ENCODE results near the gene AJUBA.
"Not testable (repeated sequence)": the region's sequence is repeated elsewhere in the genome, so short reads cannot be mapped to it uniquely, and the experiment has no call there.

The AJUBA gene

DNA sequence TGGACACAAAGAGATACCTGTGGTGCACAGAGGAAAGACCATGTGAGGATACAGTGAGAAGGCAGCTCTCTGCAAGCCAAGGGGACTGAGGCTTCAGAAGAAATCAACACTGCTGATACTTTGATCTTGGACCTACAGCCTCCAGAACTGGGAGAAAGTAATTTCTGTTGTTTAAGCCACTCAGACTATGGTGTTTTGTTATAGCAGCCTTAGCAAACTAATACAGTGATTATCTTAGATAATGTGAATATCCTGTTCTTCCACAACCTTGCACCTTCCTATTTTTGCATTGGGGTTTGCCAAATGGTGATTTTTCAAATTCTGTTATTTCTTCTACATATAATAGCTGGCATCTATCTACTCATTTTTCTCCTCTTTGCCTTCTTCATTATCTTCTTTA is 35.8 kb upstream of the AJUBA start:
- Histone ChIP-seq H3K4me1 (ENCODE audit: control insufficient read depth, insufficient read depth, low read length) (no peaks in the 10 kb centered on the region), H3K9ac (ENCODE audit: low read depth, low read length) (no peak overlapping the region)

DNA sequence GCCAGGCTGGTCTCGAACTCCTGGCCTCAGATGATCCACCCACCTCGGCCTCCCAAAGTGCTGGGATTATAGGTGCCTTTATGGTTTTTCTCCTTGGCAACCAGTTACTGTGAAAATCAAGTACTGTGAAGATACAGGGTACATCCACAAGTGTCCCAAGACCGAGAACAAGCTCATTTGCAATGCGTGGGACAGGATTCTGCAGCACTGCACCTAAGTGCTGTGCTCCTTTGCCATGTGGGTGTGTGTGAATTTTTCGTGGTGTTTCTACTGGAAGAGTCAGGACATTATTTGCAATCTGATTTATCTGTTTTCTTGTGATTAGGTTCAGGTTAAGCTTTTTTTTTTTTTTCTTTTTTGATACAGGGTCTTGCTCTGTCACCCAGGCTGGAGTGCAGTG is 34.7 kb upstream of the AJUBA start:
- Histone ChIP-seq H3K4me3 (ENCODE audit: low read depth, low read length) (no peak overlapping the region), H3K9me3 (ENCODE audit: control insufficient read depth, insufficient read depth, low read length) (no peaks in the 10 kb centered on the region), H3K9ac (ENCODE audit: low read depth, low read length) (no peak overlapping the region), H3K27ac (ENCODE audit: low read depth, low read length) (no peak overlapping the region), H3K36me3 (ENCODE audit: control insufficient read depth, insufficient read depth, low read length) (no peaks in the 10 kb centered on the region), H3K27me3 (ENCODE audit: control insufficient read depth, insufficient read depth, low read length) (no peaks in the 10 kb centered on the region), H3K4me1 (ENCODE audit: control insufficient read depth, insufficient read depth, low read length) (no peaks in the 10 kb centered on the region)

More for the DNA sequence above, 35.8 kb upstream of the AJUBA start:
- Histone ChIP-seq H3K36me3 (ENCODE audit: control insufficient read depth, insufficient read depth, low read length) (no peaks in the 10 kb centered on the region), H3K27ac (ENCODE audit: low read depth, low read length) (no peak overlapping the region), H3K9me3 (ENCODE audit: control insufficient read depth, insufficient read depth, low read length) (no peaks in the 10 kb centered on the region), H3K27me3 (ENCODE audit: control insufficient read depth, insufficient read depth, low read length) (no peaks in the 10 kb centered on the region), H3K4me3 (ENCODE audit: low read depth, low read length) (no peak overlapping the region)

DNA sequence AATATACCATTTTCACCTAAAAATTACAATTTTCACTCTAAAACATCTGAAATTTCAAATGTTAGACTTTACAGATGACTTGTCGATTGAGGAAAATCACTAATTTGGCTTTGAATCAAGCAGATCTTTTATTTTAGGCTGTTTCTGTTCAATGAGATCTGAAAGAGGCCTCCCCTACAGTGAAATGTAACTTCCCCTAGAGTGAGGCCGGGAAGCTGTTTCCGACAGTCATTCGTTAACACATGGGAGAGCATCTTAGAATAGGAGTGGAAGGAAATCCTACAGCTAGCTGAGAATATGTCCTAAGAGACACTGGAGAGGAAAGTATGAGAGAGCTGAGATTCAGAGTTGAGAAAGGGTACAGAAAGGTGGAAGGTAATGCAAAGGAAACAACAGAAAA is 33.3 kb upstream of the AJUBA start:
- Histone ChIP-seq H3K9me3 (ENCODE audit: control insufficient read depth, insufficient read depth, low read length) (no peaks in the 10 kb centered on the region), H3K27ac (ENCODE audit: low read depth, low read length) (no peak overlapping the region), H3K4me3 (ENCODE audit: low read depth, low read length) (no peak overlapping the region), H3K4me1 (ENCODE audit: control insufficient read depth, insufficient read depth, low read length) (no peaks in the 10 kb centered on the region), H3K27me3 (ENCODE audit: control insufficient read depth, insufficient read depth, low read length) (no peaks in the 10 kb centered on the region), H3K36me3 (ENCODE audit: control insufficient read depth, insufficient read depth, low read length) (no peaks in the 10 kb centered on the region), H3K9ac (ENCODE audit: low read depth, low read length) (no peak overlapping the region)

DNA sequence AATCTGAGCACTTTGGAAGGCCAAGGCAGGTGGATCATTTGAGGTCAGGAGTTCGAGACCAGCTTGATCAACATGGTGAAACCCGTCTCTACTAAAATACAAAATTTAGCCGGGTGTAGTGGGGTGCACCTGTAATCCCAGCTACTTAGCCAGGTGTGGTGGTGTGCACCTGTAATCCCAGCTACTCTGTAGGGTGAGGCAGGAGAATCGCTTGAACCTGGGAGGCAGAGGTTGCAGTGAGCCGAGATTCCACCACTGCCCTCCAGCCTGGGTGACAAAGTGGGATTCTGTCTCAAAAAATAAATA is 31.4 kb upstream of the AJUBA start:
- not testable (repeated sequence) for H3K9me3 ChIP-seq (ENCODE audit: control insufficient read depth, insufficient read depth, low read length); H3K36me3 ChIP-seq (ENCODE audit: control insufficient read depth, insufficient read depth, low read length); H3K9ac ChIP-seq (ENCODE audit: low read depth, low read length); H3K27ac ChIP-seq (ENCODE audit: low read depth, low read length); H3K4me1 ChIP-seq (ENCODE audit: control insufficient read depth, insufficient read depth, low read length); H3K4me3 ChIP-seq (ENCODE audit: low read depth, low read length); H3K27me3 ChIP-seq (ENCODE audit: control insufficient read depth, insufficient read depth, low read length)

DNA sequence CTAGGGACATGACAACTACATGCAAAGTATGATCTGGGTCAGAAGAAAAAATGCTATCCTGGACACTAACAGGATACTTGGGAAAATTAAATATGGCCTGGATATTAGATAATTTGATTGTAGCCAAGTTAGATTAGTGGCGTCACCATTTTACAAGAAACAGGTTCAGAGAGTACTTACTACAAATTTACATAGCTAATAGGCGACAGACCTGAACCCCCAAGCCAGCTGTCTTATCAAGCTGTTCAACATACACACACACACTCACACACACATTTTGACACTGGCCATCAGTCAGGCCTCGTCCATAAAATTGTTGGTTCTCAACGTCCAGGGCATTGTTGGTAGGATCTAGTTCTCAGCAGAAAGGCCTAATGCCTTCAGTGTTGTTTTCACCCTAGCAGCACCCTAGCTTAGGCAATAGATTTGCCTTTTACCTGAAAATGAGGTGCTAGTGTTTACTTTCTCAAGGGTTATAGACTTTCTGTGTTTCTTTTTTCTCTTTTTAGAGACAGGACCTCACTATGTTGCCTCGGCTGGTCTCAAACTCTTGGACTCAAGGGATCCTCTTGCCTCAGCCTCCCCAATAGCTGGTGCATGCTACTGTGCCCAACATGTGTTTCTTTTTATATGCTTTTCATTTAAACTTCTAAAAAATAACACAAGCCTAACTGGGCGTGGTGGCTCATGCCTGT is 30.9 kb upstream of the AJUBA start:
- Histone ChIP-seq H3K4me3 (ENCODE audit: low read depth, low read length) (no peak overlapping the region), H3K4me1 (ENCODE audit: control insufficient read depth, insufficient read depth, low read length) (peaks cover 3% of the 10 kb centered on the region; the same call in 1 of the 2 replicates), H3K9me3 (ENCODE audit: control insufficient read depth, insufficient read depth, low read length) (no peaks in the 10 kb centered on the region), H3K36me3 (ENCODE audit: control insufficient read depth, insufficient read depth, low read length) (no peaks in the 10 kb centered on the region), H3K9ac (ENCODE audit: low read depth, low read length) (no peak overlapping the region), H3K27me3 (ENCODE audit: control insufficient read depth, insufficient read depth, low read length) (no peaks in the 10 kb centered on the region), H3K27ac (ENCODE audit: low read depth, low read length) (no peak overlapping the region)

DNA sequence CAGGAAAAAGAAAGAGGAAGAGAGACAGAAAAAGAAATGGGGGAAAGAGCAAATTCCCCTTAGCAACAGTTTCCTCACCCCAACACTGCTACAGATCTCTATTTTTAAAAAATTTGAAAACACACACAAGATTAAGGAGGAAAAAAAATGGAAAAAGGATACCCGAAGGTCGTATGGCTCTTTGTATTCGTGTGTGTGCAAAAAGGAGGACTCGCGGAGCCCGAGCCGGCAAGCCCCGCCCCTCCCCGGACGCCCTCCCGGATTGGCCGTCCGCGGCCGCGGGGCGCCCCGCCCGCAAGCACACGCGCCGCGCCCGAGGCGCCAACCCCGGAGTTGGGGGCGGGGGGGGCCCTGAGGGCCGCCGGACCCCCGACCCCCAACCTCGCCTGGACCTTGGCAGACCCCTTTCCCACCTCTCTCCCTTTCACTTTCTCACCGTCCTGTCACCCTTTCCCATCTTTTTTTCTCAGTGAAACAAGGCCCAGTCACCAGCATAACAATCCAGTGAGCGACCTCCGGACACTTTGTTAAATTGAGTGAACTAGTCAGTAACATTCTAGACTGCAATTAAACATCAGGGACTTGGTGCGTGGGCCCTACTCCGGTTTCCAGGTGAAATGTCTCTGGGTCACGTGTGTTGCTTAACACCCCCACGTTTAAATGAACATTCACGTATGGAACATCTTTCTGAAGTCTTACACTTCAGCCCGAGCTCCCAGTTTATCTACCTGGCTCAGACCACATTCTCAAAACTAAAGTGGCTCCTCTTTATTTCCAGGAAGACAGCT is 27.8 kb upstream of the AJUBA start, which contains the start of gene C14orf93:
Gene C14orf93, minus strand, starts transcription at position 205 of the 788 bp plus-strand sequence. CDS start 11,120 bp downstream, outside the sequence.
- peak within 1 kb of the TSS; percentile 50 for H3K4me3 ChIP-seq (ENCODE audit: low read depth, low read length)
- H3K36me3 ChIP-seq (ENCODE audit: control insufficient read depth, insufficient read depth, low read length), result no peaks in the 10 kb centered on the region
- H3K27me3 ChIP-seq (ENCODE audit: control insufficient read depth, insufficient read depth, low read length), result no peaks in the 10 kb centered on the region
- no peaks in the 10 kb centered on the region for H3K9me3 ChIP-seq (ENCODE audit: control insufficient read depth, insufficient read depth, low read length)
- peak within 1 kb of the TSS; percentile 54 for H3K27ac ChIP-seq (ENCODE audit: low read depth, low read length)
- H3K9ac ChIP-seq (ENCODE audit: low read depth, low read length), result peak within 1 kb of the TSS; percentile 10; the same call in 1 of the 2 replicates
- peaks cover 16% of the 10 kb centered on the region for H3K4me1 ChIP-seq (ENCODE audit: control insufficient read depth, insufficient read depth, low read length)

DNA sequence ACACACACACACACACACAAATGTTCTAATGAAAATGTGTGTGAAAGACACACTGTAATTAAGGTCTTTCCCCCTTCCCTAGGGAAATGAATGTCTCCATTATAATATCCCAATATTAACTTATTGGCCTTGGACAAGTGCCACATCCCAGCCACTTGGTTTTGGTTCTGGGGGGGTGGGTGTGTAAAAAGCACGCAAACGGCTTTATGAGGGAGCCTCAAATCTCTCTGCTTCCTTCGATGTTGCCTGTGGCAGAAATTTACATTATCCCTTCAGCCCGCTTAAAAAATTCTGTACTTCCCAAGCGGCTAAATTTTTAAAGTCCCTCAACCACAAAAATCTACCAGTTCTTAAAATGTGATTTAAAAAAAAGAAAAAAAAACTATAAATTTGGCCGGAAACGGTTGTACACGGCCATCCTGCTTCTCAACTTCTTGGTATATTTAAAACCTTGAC is 27.2 kb upstream of the AJUBA start:
- H3K4me1 ChIP-seq (ENCODE audit: control insufficient read depth, insufficient read depth, low read length), result peaks cover 16% of the 10 kb centered on the region
- no peaks in the 10 kb centered on the region for H3K9me3 ChIP-seq (ENCODE audit: control insufficient read depth, insufficient read depth, low read length)
- no peak overlapping the region for H3K27ac ChIP-seq (ENCODE audit: low read depth, low read length)
- no peaks in the 10 kb centered on the region for H3K27me3 ChIP-seq (ENCODE audit: control insufficient read depth, insufficient read depth, low read length)
- peak overlapping the region; percentile 50 for H3K4me3 ChIP-seq (ENCODE audit: low read depth, low read length)
- H3K36me3 ChIP-seq (ENCODE audit: control insufficient read depth, insufficient read depth, low read length), result no peaks in the 10 kb centered on the region
- no peak overlapping the region for H3K9ac ChIP-seq (ENCODE audit: low read depth, low read length)

DNA sequence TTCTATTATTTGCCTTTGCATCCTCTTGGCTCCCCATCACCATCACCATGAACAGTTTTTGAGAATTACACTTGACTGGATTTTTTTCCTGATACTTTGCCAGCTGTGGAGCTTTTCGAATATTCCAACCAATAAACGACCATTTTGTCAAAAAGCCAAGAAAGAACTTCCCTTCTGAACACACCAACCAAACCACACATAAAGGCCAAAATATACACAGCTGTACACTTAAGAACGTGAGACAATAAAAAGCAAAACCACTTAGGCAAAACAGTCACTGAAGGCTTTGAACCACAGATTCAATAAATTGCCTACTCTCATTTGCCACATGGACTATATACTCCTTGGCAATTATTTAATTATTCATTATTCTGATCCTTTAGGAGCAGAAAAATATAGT is 26.5 kb upstream of the AJUBA start:
- Histone ChIP-seq H3K9me3 (ENCODE audit: control insufficient read depth, insufficient read depth, low read length) (no peaks in the 10 kb centered on the region), H3K36me3 (ENCODE audit: control insufficient read depth, insufficient read depth, low read length) (no peaks in the 10 kb centered on the region), H3K4me1 (ENCODE audit: control insufficient read depth, insufficient read depth, low read length) (peaks cover 16% of the 10 kb centered on the region), H3K4me3 (ENCODE audit: low read depth, low read length) (no peak overlapping the region), H3K27me3 (ENCODE audit: control insufficient read depth, insufficient read depth, low read length) (no peaks in the 10 kb centered on the region), H3K27ac (ENCODE audit: low read depth, low read length) (no peak overlapping the region), H3K9ac (ENCODE audit: low read depth, low read length) (no peak overlapping the region)

DNA sequence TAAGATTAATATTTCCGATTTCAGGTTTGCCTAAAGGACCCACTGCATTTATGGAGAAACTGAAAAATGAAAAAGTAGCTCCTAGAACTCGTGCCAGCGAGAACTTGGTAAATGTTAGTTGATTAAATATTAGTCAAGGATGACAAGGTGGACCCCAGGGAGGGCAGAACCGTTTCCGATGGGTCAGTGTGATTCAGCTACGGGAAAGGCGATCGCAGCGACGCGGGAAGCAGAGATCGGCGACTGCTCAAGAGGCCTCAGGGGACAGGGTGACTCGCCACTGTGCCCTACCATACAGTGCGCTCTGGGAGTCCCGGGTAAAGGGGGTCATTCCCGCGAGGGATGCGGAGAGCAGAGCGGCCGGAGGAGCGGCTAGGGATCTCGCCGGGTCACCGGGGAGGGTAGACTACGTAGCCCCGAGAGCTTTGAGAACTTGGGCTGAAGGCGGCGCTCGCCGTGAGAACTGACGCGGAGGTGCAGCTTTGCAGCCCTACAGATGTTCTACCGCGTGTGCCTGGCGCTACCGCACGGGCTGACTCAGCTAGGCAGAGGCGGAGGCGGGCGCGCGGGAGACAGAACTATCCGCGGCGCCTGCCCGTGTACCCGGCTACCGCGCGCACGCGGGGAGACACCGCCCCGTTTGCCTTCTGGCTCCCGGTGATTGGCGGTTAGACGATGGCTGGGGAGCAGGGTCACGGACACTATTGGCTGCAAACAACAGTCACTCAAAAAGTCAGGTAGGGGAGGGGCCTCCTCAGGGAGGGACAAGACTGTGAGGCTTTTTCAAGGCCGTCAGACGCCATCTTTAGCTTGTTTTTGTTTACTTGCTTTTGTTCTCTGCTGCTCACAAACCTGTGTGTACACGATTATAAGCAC is 24.4 kb upstream of the AJUBA start:
- no peaks in the 10 kb centered on the region for H3K36me3 ChIP-seq (ENCODE audit: control insufficient read depth, insufficient read depth, low read length)
- H3K9me3 ChIP-seq (ENCODE audit: control insufficient read depth, insufficient read depth, low read length), result no peaks in the 10 kb centered on the region
- no peaks in the 10 kb centered on the region for H3K27me3 ChIP-seq (ENCODE audit: control insufficient read depth, insufficient read depth, low read length)
- H3K9ac ChIP-seq (ENCODE audit: low read depth, low read length), result peak overlapping the region; percentile 89
- H3K27ac ChIP-seq (ENCODE audit: low read depth, low read length), result peak overlapping the region; percentile 96
- H3K4me1 ChIP-seq (ENCODE audit: control insufficient read depth, insufficient read depth, low read length), result peaks cover 16% of the 10 kb centered on the region
- peak overlapping the region; percentile 78 for H3K4me3 ChIP-seq (ENCODE audit: low read depth, low read length)

DNA sequence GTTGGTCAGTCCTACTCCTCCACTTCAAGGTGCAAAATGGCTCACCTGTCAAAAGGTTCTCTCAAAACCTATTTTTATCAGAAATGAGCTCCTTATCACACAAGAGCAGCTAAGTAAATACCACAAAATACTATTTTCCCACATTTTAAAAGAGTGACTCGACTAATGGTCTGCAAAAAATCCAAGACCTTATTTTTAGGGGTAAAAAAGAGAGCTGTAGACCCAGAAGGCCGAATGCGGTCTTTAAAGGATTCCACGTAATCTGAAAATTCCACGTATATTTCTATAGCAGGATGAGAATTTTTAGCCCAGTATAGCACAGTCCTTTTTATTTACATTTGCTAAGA is 23.8 kb upstream of the AJUBA start:
- Histone ChIP-seq H3K4me1 (ENCODE audit: control insufficient read depth, insufficient read depth, low read length) (peaks cover 16% of the 10 kb centered on the region), H3K27ac (ENCODE audit: low read depth, low read length) (peak overlapping the region; percentile 96), H3K9me3 (ENCODE audit: control insufficient read depth, insufficient read depth, low read length) (no peaks in the 10 kb centered on the region), H3K36me3 (ENCODE audit: control insufficient read depth, insufficient read depth, low read length) (no peaks in the 10 kb centered on the region), H3K9ac (ENCODE audit: low read depth, low read length) (peak overlapping the region; percentile 89), H3K4me3 (ENCODE audit: low read depth, low read length) (peak overlapping the region; percentile 78), H3K27me3 (ENCODE audit: control insufficient read depth, insufficient read depth, low read length) (no peaks in the 10 kb centered on the region)
